Right lobe of liver (tissue), 6 donors: ENCODE results near the gene CLDN5. TPM values are rescaled to one million over a fixed set of nuclear protein-coding genes. Genes with fewer than 3 reads are reported as not detected.

Experiments used
- ATAC-seq, 4 donors: fragments of 200-7000 bp; cut with Tn5 transposase; one replicate each; pipeline ENCODE4 v1.9.1; 2020; ENCODE audit warnings: mild to moderate bottlenecking in 4 of 4, moderate library complexity in 4 of 4
- DNase-seq, 3 donors: peaks; one replicate each; pipeline ENCODE4 v3.0.0-alpha.2; 2020
- H3K27ac ChIP-seq, 3 donors: fragments of 200-600 bp; one replicate each; pipeline ENCODE4 v1.8.0; 2022
- H3K27me3 ChIP-seq, 2 donors: fragments of 200-600 bp; one replicate each; pipeline ENCODE4 v1.8.0; 2022
- H3K36me3 ChIP-seq, 4 donors: fragments of 200-600 bp; sonication (generic) in 1 of 4; one replicate each; pipeline versions ENCODE4 v1.5.1 to v1.8.0; 2017 to 2022; ENCODE audit warnings: control low read depth in 1 of 4
- H3K4me1 ChIP-seq, 4 donors: fragments of 200-600 bp; sonication (generic) in 1 of 4; one replicate each; pipeline versions ENCODE4 v1.5.1 to v1.8.0; 2017 to 2022; ENCODE audit warnings: control low read depth in 1 of 4
- H3K4me3 ChIP-seq, 3 donors: fragments of 200-600 bp; one replicate each; pipeline ENCODE4 v1.8.0; 2022
- H3K9me3 ChIP-seq, 4 donors: fragments of 200-600 bp; sonication (generic) in 1 of 4; one replicate each; pipeline versions ENCODE4 v1.5.1 to v1.8.0; 2017 to 2022; ENCODE audit warnings: control low read depth in 1 of 4
- POLR2A ChIP-seq: fragments of 450-650 bp; IDR thresholded peaks from one replicate; pipeline ENCODE4 v1.6.1; 2017; ENCODE audit warnings: antibody characterized with exemption, mild to moderate bottlenecking
- WGBS: methylation state at CpG from one replicate; pipeline ENCODE4 v1.1.6; 2018; ENCODE audit warnings: low coverage, low lambda C conversion rate; ENCODE audit not compliant: insufficient coverage; ENCODE audit errors: missing lambda C conversion rate; 5-methylcytosine and 5-hydroxymethylcytosine counted together
- intact Hi-C, 2 donors: fragments of 100-400 bp; cut with DNase I; formaldehyde crosslinking; loops; one replicate each; pipeline versions ENCODE4 v1.11.2 to v1.14.1; 2022
- total RNA-seq, 6 experiments: library from RNA; depleted of rRNA in 2 of 6; stranded (reverse); fragments of >200 nt in 2 of 6; fragmentation: NEBNext Ultra II Directional in 3 of 6; extraction: Animal tissue kit (Norgen Biotek cat#: 25700) in 3 of 6; gene quantifications; one replicate each; pipeline versions ENCODE4 v1.1.0 to v1.2.4, GENCODE V29; 2016 to 2023
- TF ChIP-seq, protein P1 (sequence below), 4 donors: fragments of 200-600 bp in 3 of 4; fragments of 450-650 bp in 1 of 4; IDR thresholded peaks; one replicate each; pipeline versions ENCODE4 v1.5.1 to v1.8.0; 2016 to 2022; ENCODE audit warnings: antibody characterized with exemption in 4 of 4, mild to moderate bottlenecking in 2 of 4
- donor health status: DM: no; HTN: yes; CAD: no.
- donor health status: DM: no; HTN: no; CAD: no.
- donor health status: DM: no; HTN: no; CAD: no.
- donor health status: DM: no; HTN: yes; CAD: no.
- donor health status: DM: no; HTN: yes; CAD: no.

Gene CLDN5
- total RNA-seq, 6 experiments from 2014 or later, result 4.4 to 12.1 (median 5.7) TPM

GRCh38 chr22:19555651-19556050 is 31.4 kb upstream of the CLDN5 start:
- intact Hi-C loops, result no loop called here
- DNase-seq (no peak), ATAC-seq (no peak)
- no peaks in the 10 kb centered on the region for H3K4me1 ChIP-seq
- H3K36me3 ChIP-seq, result no peaks in the 10 kb centered on the region
- 70% methylated on average over 5 of the region's 6 CpGs for WGBS
- H3K27me3 ChIP-seq, result no peaks in the 10 kb centered on the region
- no peaks in the 10 kb centered on the region for H3K9me3 ChIP-seq
- TF ChIP-seq POLR2A, result no peak
- TF ChIP-seq, protein P1, sequence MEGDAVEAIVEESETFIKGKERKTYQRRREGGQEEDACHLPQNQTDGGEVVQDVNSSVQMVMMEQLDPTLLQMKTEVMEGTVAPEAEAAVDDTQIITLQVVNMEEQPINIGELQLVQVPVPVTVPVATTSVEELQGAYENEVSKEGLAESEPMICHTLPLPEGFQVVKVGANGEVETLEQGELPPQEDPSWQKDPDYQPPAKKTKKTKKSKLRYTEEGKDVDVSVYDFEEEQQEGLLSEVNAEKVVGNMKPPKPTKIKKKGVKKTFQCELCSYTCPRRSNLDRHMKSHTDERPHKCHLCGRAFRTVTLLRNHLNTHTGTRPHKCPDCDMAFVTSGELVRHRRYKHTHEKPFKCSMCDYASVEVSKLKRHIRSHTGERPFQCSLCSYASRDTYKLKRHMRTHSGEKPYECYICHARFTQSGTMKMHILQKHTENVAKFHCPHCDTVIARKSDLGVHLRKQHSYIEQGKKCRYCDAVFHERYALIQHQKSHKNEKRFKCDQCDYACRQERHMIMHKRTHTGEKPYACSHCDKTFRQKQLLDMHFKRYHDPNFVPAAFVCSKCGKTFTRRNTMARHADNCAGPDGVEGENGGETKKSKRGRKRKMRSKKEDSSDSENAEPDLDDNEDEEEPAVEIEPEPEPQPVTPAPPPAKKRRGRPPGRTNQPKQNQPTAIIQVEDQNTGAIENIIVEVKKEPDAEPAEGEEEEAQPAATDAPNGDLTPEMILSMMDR (IDR thresholded peaks at IDR 0.05), result no peak
- H3K4me3 ChIP-seq, result no peak overlapping the region
- no peak overlapping the region for H3K27ac ChIP-seq

GRCh38 chr22:19554834-19555404 is 30.7 kb upstream of the CLDN5 start:
- Histone ChIP-seq H3K36me3 (no peaks in the 10 kb centered on the region), H3K4me3 (no peak overlapping the region), H3K9me3 (no peaks in the 10 kb centered on the region), H3K27me3 (no peaks in the 10 kb centered on the region), H3K4me1 (no peaks in the 10 kb centered on the region), H3K27ac (no peak overlapping the region)
- TF ChIP-seq, protein P1 (IDR thresholded peaks at IDR 0.05), result no peak
- TF ChIP-seq POLR2A, result no peak
- ATAC-seq, result peak in 1 of 4 donors; percentile 21
- intact Hi-C loops, result no loop called here
- 84% methylated on average over 9 of the region's 12 CpGs for WGBS
- DNase-seq, result no peak

GRCh38 chr22:19553201-19553600 is 29.0 kb upstream of the CLDN5 start:
- H3K27me3 ChIP-seq, result no peaks in the 10 kb centered on the region
- ATAC-seq, result no peak
- H3K27ac ChIP-seq, result no peak overlapping the region
- TF ChIP-seq, protein P1 (IDR thresholded peaks at IDR 0.05), result no peak
- no peak for TF ChIP-seq POLR2A
- no peaks in the 10 kb centered on the region for H3K4me1 ChIP-seq
- no peak for DNase-seq
- WGBS, result 92% methylated on average over 2 of the region's 2 CpGs
- no peak overlapping the region for H3K4me3 ChIP-seq
- H3K9me3 ChIP-seq, result no peaks in the 10 kb centered on the region
- H3K36me3 ChIP-seq, result no peaks in the 10 kb centered on the region
- intact Hi-C loops, result no loop called here

GRCh38 chr22:19550382-19550781 is 26.2 kb upstream of the CLDN5 start:
- DNase-seq, result no peak
- intact Hi-C loops, result no loop called here
- no peaks in the 10 kb centered on the region for H3K36me3 ChIP-seq
- H3K9me3 ChIP-seq, result no peaks in the 10 kb centered on the region
- H3K4me3 ChIP-seq, result no peak overlapping the region
- no peak overlapping the region for H3K27ac ChIP-seq
- H3K4me1 ChIP-seq, result peaks cover 0 to 4% (median 0%) of the 10 kb centered on the region in 4 donors
- H3K27me3 ChIP-seq, result no peaks in the 10 kb centered on the region
- no peak for ATAC-seq
- 69% methylated on average over 6 of the region's 7 CpGs for WGBS
- TF ChIP-seq, protein P1 (IDR thresholded peaks at IDR 0.05), result no peak
- no peak for TF ChIP-seq POLR2A
